GM18519 (cell line): ENCODE measurements around the gene RHOXF2B.
"Not testable (repeated sequence)": the region's sequence is repeated elsewhere in the genome, so short reads cannot be mapped to it uniquely, and the experiment has no call there.

Experiments
- ATAC-seq: cut with Tn5 transposase; IDR thresholded peaks from one replicate; pipeline ENCODE4 v1.9.1; 2021; ENCODE audit warnings: mild to moderate bottlenecking, moderate library complexity; ENCODE audit not compliant: unreplicated experiment, low FRiP score

Gene RHOXF2B

DNA sequence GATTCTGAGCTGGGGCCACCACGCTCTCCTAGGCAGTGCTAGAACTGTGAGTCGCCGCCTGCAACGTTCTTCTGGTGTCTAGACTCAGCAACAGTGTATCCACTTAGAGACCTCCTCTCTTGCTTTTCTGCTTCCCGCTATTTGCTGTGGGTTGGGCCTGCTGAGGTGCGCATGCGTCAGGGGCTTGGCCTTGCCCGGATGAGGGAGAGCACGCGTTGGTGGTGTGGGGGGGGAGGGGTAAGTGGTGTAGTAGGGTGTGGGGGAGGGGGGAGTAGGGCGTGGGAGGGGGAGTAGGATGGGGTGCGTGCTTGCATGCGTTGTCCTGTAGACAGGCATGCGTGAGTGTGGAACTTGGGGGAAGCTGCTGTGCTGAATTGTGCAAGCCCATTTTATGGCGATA lies at the start of gene RHOXF2B:
RHOXF2B (minus strand) TSS at position 101 of the 400 bp plus-strand sequence. CDS start 138 bp downstream, outside the sequence.
- not testable (repeated sequence) for ATAC-seq

DNA sequence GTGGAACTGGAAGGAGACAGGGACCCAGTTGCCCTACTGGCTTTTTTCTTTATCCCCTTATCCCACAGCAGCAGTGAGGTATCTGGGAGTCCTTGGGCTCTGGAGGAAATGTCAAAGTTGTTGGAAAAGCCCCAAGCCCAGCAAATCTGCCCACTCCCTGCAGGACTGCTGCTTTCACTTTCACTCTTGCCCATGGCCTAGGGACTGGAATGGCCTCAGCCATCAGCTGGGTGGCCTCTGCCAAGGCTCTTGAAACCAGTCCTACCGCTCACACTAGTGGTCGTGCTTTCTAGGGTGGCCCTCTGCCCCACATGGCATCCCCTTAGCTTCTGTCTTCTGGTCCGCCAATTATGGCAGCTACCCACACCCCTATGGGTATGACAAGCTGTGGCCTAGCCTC lies 48.0 kb upstream of the RHOXF2B start:
- ATAC-seq, result no peak

- no peak for ATAC-seq
Observed at GRCh38 chrX:120120223-120120622, 42.7 kb upstream of the RHOXF2B start.

GRCh38 chrX:120115438-120115963 lies 38.0 kb upstream of the RHOXF2B start, which contains the start of gene RHOXF1:
TSS of gene RHOXF1 (minus strand) at chrX:120115913. CDS start at chrX:120115862, 51 bp downstream.
- no peak for ATAC-seq

GRCh38 chrX:120111611-120112010 lies 34.1 kb upstream of the RHOXF2B start:
- no peak for ATAC-seq

GRCh38 chrX:120109378-120109777 lies 31.9 kb upstream of the RHOXF2B start:
- no peak for ATAC-seq

- ATAC-seq, result not testable (repeated sequence)
Observed at GRCh38 chrX:120104707-120105106, 27.2 kb upstream of the RHOXF2B start.

GRCh38 chrX:120101057-120101456 lies 23.6 kb upstream of the RHOXF2B start:
- ATAC-seq, result not testable (repeated sequence)

DNA sequence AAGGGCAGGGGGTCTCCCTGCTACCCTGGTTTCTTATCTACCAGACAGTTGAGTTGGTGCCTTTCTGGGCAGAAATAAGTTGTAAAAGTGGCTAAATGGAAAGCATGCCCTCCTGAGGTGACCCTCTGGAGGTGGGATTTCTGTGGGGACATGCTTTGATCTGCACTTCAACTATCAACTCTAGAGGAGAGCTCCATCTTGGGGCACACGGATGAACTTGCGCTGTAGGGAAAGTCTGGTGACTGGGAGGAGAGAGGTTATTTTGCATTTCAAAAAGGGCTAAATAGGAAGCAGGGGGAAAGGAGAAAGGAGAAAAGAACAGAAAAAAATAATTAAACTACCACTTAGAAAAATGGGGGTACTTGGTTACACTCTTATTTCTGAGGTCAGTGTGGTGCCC lies 12.7 kb upstream of the RHOXF2B start:
- no peak for ATAC-seq

- ATAC-seq, result no peak
Observed at GRCh38 chrX:120087289-120088017, 10.0 kb upstream of the RHOXF2B start.

GRCh38 chrX:120085553-120086185 lies 8.2 kb upstream of the RHOXF2B start:
- ATAC-seq, result not testable (repeated sequence)

GRCh38 chrX:120066169-120066568 lies 11.3 kb downstream of the RHOXF2B start:
- not testable (repeated sequence) for ATAC-seq

DNA sequence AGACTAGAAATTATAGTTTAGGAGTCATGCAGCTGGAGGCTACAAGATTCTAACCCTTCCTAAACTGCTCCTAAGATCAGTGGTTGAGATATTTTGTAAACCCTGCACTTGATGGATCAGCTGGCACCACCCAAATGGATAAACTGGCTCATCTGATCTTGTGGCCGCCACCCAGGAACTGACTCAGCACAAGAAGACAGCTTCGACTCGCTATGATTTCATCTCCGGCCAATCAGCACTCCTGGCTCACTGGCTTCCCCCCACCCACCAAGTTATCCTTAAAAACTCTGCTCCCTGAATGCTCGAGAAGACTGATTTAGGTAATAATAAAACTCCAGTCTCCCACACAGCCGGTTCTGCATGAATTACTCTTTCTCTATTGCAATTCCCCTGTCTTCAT lies 34.8 kb downstream of the RHOXF2B start:
- ATAC-seq, result not testable (repeated sequence)

- peak; percentile 77 for ATAC-seq
Observed at GRCh38 chrX:120042247-120042646, 35.2 kb downstream of the RHOXF2B start.

DNA sequence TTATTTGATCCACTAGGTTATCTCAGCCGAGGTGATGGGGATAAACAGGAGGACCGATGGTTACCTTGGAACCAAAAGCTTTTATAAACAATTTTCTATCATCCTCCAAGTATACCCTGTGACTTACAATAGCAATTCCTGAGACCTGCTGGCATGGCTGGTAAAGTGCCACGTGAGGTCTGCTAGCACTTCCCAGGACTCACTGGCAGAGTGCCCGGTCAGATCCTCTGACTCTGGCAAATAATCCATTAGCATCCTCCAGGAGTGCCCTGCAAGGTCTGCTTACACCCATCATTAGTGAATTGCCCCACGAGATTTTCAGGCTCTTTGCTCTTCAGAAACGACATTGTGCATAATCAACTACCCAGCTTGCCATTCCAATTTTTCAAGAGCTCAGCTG lies 37.3 kb downstream of the RHOXF2B start:
- not testable (repeated sequence) for ATAC-seq

GRCh38 chrX:120039087-120039733 lies 38.3 kb downstream of the RHOXF2B start:
- not testable (repeated sequence) for ATAC-seq

DNA sequence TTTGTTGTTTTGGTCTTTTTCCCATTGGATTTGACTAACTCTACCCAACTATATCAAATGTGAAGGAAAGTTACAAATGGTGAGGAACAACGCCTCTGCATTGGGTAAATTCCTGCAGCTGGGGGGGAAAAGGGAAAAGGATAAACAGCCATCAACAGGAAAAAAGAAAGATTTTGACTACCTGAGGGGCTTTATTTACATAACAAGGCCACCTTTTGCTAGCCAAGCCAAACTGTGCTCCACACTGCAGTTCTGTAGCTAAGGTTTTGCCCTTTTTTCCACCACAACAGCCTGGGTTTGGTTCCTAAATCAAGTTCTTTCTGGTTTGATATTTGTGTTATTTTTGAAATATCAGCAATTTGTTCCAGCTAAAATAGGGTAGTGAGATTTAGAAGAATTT lies 40.8 kb downstream of the RHOXF2B start:
- ATAC-seq, result no peak

- peak; percentile 61 for ATAC-seq
Observed at GRCh38 chrX:120035522-120036309, 41.8 kb downstream of the RHOXF2B start.

- ATAC-seq, result no peak
Observed at GRCh38 chrX:120029354-120029753, 48.1 kb downstream of the RHOXF2B start.

GRCh38 chrX:120023259-120023658 lies 54.2 kb downstream of the RHOXF2B start:
- no peak for ATAC-seq
